Calu3 (cell line): ENCODE results near the gene SPSB4. TPM values are rescaled to one million over a fixed set of nuclear protein-coding genes. Genes with fewer than 3 reads are reported as not detected.

Source experiments
- BruUV-seq: library from RNA; stranded (reverse); fragments of 400-500 nt; replicated peaks from 2 replicates; lab custom pipeline; 2021; lab: Mats Ljungman, UMichigan
- CTCF ChIA-PET: fragments of 300-600 bp; sonication (Branson Sonifier 250); formaldehyde crosslinking; loops from one replicate; lab custom pipeline; 2022; ENCODE audit warnings: antibody characterized with exemption; lab: Charles Lee
- DNase-seq: peaks from one replicate; pipeline ENCODE4 v3.0.0; 2022
- H3K27ac Mint-ChIP-seq: one replicate; pipeline ENCODE4 v1.8.0; 2022; ENCODE audit warnings: mixed read lengths; ENCODE audit not compliant: unreplicated experiment
- H3K27me3 Mint-ChIP-seq: one replicate; pipeline ENCODE4 v1.8.0; 2022; ENCODE audit warnings: mixed read lengths; ENCODE audit not compliant: unreplicated experiment
- H3K36me3 Mint-ChIP-seq: one replicate; pipeline ENCODE4 v1.8.0; 2022; ENCODE audit warnings: mild to moderate bottlenecking, moderate library complexity, mixed read lengths; ENCODE audit not compliant: insufficient read depth, unreplicated experiment
- H3K4me1 Mint-ChIP-seq: one replicate; pipeline ENCODE4 v1.8.0; 2022; ENCODE audit warnings: mild to moderate bottlenecking, low read depth, mixed read lengths; ENCODE audit not compliant: unreplicated experiment
- H3K4me3 Mint-ChIP-seq: one replicate; pipeline ENCODE4 v1.8.0; 2022; ENCODE audit warnings: mild to moderate bottlenecking, low read depth, moderate library complexity, mixed read lengths; ENCODE audit not compliant: unreplicated experiment
- H3K9me3 Mint-ChIP-seq: one replicate; pipeline ENCODE4 v1.8.0; 2022; ENCODE audit warnings: low read depth, mixed read lengths; ENCODE audit not compliant: unreplicated experiment
- CTCF ChIP-seq: fragments of 200-600 bp; IDR thresholded peaks from one replicate; pipeline ENCODE4 v1.8.0; 2022; ENCODE audit warnings: antibody characterized with exemption; ENCODE audit not compliant: unreplicated experiment
- intact Hi-C: fragments of 100-400 bp; cut with micrococcal nuclease; formaldehyde crosslinking; loops from one replicate; pipeline ENCODE4 v1.10.0; 2022; ENCODE audit not compliant: unreplicated experiment
- total RNA-seq: library from RNA; stranded (reverse); gene quantifications from 2 replicates; pipeline ENCODE4 v1.2.3, GENCODE V29; 2022

SPSB4 gene
- total RNA-seq, 1 experiment from 2014 or later = not detected

- Mint-ChIP-seq H3K4me1 (no peaks in the 10 kb centered on the region), H3K4me3 (no peak overlapping the region), H3K36me3 (no peaks in the 10 kb centered on the region), H3K27me3 (peaks cover 80% of the 10 kb centered on the region), H3K27ac (no peak overlapping the region), H3K9me3 (no peaks in the 10 kb centered on the region)
- no TSS peak for BruUV-seq
- DNase-seq = no peak
- CTCF ChIA-PET = no interaction called here
- intact Hi-C loops = no loop called here
- no peak for TF ChIP-seq CTCF
Measured at GRCh38 chr3:141091426-141091825, 40.3 kb downstream of the SPSB4 start.

GRCh38 chr3:141092663-141093062, 41.5 kb downstream of the SPSB4 start:
- H3K4me3 Mint-ChIP-seq = no peak overlapping the region

GRCh38 chr3:141093397-141093796, 42.2 kb downstream of the SPSB4 start:
- no peak for TF ChIP-seq CTCF
- Mint-ChIP-seq H3K27me3 (peaks cover 62% of the 10 kb centered on the region), H3K27ac (no peak overlapping the region), H3K4me3 (no peak overlapping the region), H3K4me1 (no peaks in the 10 kb centered on the region), H3K9me3 (no peaks in the 10 kb centered on the region), H3K36me3 (no peaks in the 10 kb centered on the region)
- intact Hi-C loops = no loop called here
- no peak for DNase-seq
- CTCF ChIA-PET = no interaction called here
- no TSS peak for BruUV-seq

More at GRCh38 chr3:141092663-141093062, 41.5 kb downstream of the SPSB4 start:
- H3K27me3 Mint-ChIP-seq = peaks cover 68% of the 10 kb centered on the region
- H3K4me1 Mint-ChIP-seq = no peaks in the 10 kb centered on the region
- no peak overlapping the region for H3K27ac Mint-ChIP-seq
- intact Hi-C loops = no loop called here
- no peak for DNase-seq
- no TSS peak for BruUV-seq
- CTCF ChIA-PET = no interaction called here
- no peak for TF ChIP-seq CTCF
- H3K9me3 Mint-ChIP-seq = no peaks in the 10 kb centered on the region
- no peaks in the 10 kb centered on the region for H3K36me3 Mint-ChIP-seq

- Mint-ChIP-seq H3K9me3 (no peaks in the 10 kb centered on the region), H3K4me3 (no peak overlapping the region), H3K36me3 (no peaks in the 10 kb centered on the region), H3K27ac (no peak overlapping the region), H3K27me3 (peaks cover 58% of the 10 kb centered on the region), H3K4me1 (no peaks in the 10 kb centered on the region)
- TF ChIP-seq CTCF = no peak
- DNase-seq = no peak
- BruUV-seq = no TSS peak
- intact Hi-C loops = no loop called here
- CTCF ChIA-PET = interaction anchor here (1.0 to 1.8 kb wide), 2 partner anchors 9 to 12 kb away, joined by 4 read pairs; no protein-coding TSS in a partner anchor
Measured at GRCh38 chr3:141093971-141094684, 43.0 kb downstream of the SPSB4 start.
